ENCODE data around the gene RCAN3.

DNA sequence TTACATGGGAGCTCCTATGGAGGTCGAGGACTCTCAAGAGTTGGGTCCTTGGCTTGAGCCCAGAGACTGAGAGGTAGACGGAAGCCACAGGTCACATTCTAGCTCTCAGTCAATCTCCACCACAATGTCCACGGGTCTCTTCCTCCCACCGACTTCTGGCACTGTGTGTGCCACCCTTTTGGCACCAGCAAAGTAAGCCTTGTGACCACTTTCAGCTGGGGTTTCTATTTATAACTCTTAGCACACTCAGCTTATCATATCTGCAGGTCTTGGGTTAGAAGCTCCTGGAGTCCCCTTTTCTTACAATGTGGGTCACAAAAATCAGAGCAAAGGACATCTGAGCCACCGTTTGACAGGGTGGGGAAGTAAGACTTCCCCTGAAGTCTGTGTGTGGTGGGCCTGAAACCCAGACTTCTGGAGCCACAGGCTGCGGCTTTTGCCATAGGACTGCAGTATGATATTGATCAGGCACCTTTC lies 81.6 kb downstream of the RCAN3 start:
- TF ChIP-seq TEAD4 (IDR thresholded peaks at IDR 0.05; ENCODE audit: low read length) (no peak), TEAD4 (CRISPR knock-in tag; IDR thresholded peaks at IDR 0.05; ENCODE audit: borderline replicate concordance) (no peak), POLR2AphosphoS5 (IDR thresholded peaks at IDR 0.05; ENCODE audit: control insufficient read depth, insufficient read depth, low read depth, low read length) (no peak), RCOR1 (IDR thresholded peaks at IDR 0.05; ENCODE audit: borderline replicate concordance in 1 of 2, low read depth in 2 of 2, low read length in 2 of 2) (no peak), KAT2B (IDR thresholded peaks at IDR 0.05; ENCODE audit: low read depth, low read length) (no peak)
- TF ChIP-seq, protein P1, sequence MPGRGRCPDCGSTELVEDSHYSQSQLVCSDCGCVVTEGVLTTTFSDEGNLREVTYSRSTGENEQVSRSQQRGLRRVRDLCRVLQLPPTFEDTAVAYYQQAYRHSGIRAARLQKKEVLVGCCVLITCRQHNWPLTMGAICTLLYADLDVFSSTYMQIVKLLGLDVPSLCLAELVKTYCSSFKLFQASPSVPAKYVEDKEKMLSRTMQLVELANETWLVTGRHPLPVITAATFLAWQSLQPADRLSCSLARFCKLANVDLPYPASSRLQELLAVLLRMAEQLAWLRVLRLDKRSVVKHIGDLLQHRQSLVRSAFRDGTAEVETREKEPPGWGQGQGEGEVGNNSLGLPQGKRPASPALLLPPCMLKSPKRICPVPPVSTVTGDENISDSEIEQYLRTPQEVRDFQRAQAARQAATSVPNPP (IDR thresholded peaks at IDR 0.05; ENCODE audit: borderline replicate concordance, insufficient read depth, insufficient read length): no peak

Measured in K562 (cell line).